Measurements from ENCODE around the gene PCBD1. TPM values are rescaled to one million over a fixed set of nuclear protein-coding genes. Genes with fewer than 3 reads are reported as not detected.
A peak's percentile ranks its signal among the peaks of the same experiment; 100 is the strongest.

The PCBD1 gene
- total RNA-seq, 2 experiments from 2014 or later = 4.7 to 4.8 TPM

DNA sequence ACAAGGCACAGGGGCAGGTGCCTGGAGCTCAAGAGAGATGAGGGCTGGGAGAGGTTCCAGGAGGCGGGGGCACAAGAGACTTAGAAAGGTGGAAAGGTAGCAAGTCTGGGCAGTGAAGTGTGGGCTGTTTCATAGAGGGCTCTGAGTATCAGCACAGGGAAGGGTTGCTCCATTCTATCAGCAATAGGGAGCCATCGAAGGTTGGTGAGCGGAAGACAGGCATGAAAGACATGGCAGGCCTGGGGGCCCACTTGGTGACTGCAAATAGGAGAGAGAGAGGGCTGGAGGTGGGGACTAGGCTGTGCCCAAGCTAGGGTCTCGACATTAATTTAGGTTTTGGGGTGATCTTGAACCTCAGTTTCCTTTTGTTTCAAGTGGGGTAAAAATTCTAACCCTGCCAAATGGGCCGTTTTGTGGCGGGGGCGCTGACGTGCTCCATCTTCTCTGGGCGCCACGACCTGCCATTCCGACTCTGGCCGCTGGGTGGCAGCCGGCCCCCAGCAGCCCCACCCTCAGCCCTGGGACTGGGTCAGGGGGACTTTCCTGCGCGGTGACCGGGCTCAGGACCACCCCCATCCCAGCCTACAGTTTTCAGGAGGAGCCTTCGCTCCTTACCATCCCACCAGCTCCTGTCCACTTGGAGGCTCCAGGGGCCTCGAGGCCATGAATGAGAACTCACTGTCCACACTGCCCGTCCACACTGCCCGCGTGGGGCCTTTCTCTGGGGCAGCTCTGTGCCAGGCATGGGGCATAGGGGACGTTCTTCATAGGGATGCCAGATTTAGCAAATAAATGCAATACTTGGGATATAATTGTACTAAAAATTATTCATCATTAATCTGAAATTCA is 37.2 kb upstream of the PCBD1 start:
- TF ChIP-seq, protein P1, sequence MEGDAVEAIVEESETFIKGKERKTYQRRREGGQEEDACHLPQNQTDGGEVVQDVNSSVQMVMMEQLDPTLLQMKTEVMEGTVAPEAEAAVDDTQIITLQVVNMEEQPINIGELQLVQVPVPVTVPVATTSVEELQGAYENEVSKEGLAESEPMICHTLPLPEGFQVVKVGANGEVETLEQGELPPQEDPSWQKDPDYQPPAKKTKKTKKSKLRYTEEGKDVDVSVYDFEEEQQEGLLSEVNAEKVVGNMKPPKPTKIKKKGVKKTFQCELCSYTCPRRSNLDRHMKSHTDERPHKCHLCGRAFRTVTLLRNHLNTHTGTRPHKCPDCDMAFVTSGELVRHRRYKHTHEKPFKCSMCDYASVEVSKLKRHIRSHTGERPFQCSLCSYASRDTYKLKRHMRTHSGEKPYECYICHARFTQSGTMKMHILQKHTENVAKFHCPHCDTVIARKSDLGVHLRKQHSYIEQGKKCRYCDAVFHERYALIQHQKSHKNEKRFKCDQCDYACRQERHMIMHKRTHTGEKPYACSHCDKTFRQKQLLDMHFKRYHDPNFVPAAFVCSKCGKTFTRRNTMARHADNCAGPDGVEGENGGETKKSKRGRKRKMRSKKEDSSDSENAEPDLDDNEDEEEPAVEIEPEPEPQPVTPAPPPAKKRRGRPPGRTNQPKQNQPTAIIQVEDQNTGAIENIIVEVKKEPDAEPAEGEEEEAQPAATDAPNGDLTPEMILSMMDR (IDR thresholded peaks at IDR 0.05) = peak; percentile 82
- ATAC-seq (ENCODE audit: poor library complexity) (peak; percentile 56), DNase-seq (peak; percentile 12 to 65 (median 37))
- Histone ChIP-seq H3K36me3 (ENCODE audit: insufficient read depth, low read length) (no peaks in the 10 kb centered on the region), H3K27ac (ENCODE audit: low read depth in 1 of 2, low read length in 2 of 2) (no peak overlapping the region), H3K4me3 (ENCODE audit: low read length) (no peak overlapping the region), H3K27me3 (ENCODE audit: control insufficient read depth in 1 of 2, insufficient read depth in 2 of 2, low read length in 2 of 2) (peaks cover 2 to 3% of the 10 kb centered on the region in 2 experiments), H3K9me3 (ENCODE audit: control insufficient read depth in 1 of 2, insufficient read depth in 1 of 2, low read length in 2 of 2) (no peaks in the 10 kb centered on the region), H3K4me1 (ENCODE audit: insufficient read depth, low read length) (peaks cover 6% of the 10 kb centered on the region)
- intact Hi-C loops (cut with DNase I, micrococcal nuclease) = loop anchor here in 1 of 2 experiments (10.0 kb wide), 1 partner anchor 359 kb away; no protein-coding TSS in a partner anchor
- H3K27ac Mint-ChIP-seq = no peak overlapping the region
- ChIA-PET POLR2A (no interaction called here), CTCF (no interaction called here)
- no peaks in the 10 kb centered on the region for H3K4me1 Mint-ChIP-seq (ENCODE audit: low read depth)
- no peaks in the 10 kb centered on the region for H3K9me3 Mint-ChIP-seq
- H3K36me3 Mint-ChIP-seq (ENCODE audit: low read depth) = no peaks in the 10 kb centered on the region
- H3K27me3 Mint-ChIP-seq = peaks cover 10% of the 10 kb centered on the region
- H3K4me3 Mint-ChIP-seq = no peak overlapping the region

DNA sequence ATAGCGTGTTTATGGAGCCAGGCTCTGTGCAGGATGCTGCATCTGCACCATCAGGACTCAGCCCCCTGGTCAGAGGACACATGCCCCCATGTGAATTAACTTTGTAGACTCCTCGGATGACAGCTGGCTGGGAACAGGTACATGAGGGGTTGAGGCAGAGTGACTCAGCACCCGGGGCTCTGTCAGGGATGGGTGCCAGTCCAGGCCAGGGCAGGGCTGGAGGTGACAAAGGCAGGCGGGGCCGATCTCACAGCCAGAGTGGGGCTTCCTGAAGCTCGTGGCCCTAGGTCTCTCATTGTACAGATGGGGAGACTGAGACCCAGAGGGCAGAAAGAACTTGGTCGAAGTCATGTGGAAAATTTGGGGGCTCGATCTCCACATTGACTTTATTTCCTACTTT is 35.3 kb upstream of the PCBD1 start:
- Mint-ChIP-seq H3K27ac (no peak overlapping the region), H3K9me3 (no peaks in the 10 kb centered on the region), H3K27me3 (peaks cover 10% of the 10 kb centered on the region), H3K4me1 (ENCODE audit: low read depth) (no peaks in the 10 kb centered on the region), H3K4me3 (no peak overlapping the region), H3K36me3 (ENCODE audit: low read depth) (no peaks in the 10 kb centered on the region)
- Histone ChIP-seq H3K4me1 (ENCODE audit: insufficient read depth, low read length) (peaks cover 6% of the 10 kb centered on the region), H3K9me3 (ENCODE audit: control insufficient read depth in 1 of 2, insufficient read depth in 1 of 2, low read length in 2 of 2) (no peaks in the 10 kb centered on the region), H3K27me3 (ENCODE audit: control insufficient read depth in 1 of 2, insufficient read depth in 2 of 2, low read length in 2 of 2) (peaks cover 3 to 4% of the 10 kb centered on the region in 2 experiments), H3K27ac (ENCODE audit: low read depth in 1 of 2, low read length in 2 of 2) (no peak overlapping the region), H3K36me3 (ENCODE audit: insufficient read depth, low read length) (no peaks in the 10 kb centered on the region), H3K4me3 (ENCODE audit: low read length) (no peak overlapping the region)
- TF ChIP-seq, protein P1 (IDR thresholded peaks at IDR 0.05) = no peak
- ChIA-PET POLR2A (no interaction called here), CTCF (no interaction called here)
- ATAC-seq (ENCODE audit: poor library complexity) (no peak), DNase-seq (no peak)
- intact Hi-C loops (cut with DNase I, micrococcal nuclease) = loop anchor here in 1 of 2 experiments (10.0 kb wide), 1 partner anchor 361 kb away; no protein-coding TSS in a partner anchor

DNA sequence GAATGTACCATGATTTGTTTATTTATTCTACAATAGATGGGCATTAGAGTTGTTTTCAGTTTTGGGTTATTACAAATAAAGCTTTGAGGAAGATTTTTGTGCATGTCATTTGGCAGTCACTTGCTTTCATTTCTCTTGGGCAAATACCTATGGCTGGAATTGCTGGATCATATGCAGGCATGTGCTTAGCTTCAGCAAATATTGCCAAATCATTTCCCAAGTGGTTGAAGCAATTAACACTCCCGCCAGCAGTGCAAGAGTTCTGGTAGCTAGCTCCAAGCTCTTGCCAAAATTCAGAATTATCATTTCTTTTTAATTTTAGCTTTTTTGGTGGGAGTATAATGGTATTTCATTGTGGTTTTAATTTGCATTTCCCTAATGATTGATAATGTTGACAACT is 32.9 kb upstream of the PCBD1 start:
- DNase-seq (no peak), ATAC-seq (ENCODE audit: poor library complexity) (no peak)
- POLR2A ChIA-PET = no interaction called here
- H3K9me3 Mint-ChIP-seq = no peaks in the 10 kb centered on the region
- intact Hi-C loops (cut with DNase I, micrococcal nuclease) = loop anchor here in 1 of 2 experiments (10.0 kb wide), 1 partner anchor 364 kb away; no protein-coding TSS in a partner anchor
- H3K27ac Mint-ChIP-seq = no peak overlapping the region
- Histone ChIP-seq H3K36me3 (ENCODE audit: insufficient read depth, low read length) (no peaks in the 10 kb centered on the region), H3K27ac (ENCODE audit: low read depth in 1 of 2, low read length in 2 of 2) (no peak overlapping the region), H3K4me3 (ENCODE audit: low read length) (no peak overlapping the region), H3K27me3 (ENCODE audit: control insufficient read depth in 1 of 2, insufficient read depth in 2 of 2, low read length in 2 of 2) (peaks cover 3 to 6% of the 10 kb centered on the region in 2 experiments), H3K9me3 (ENCODE audit: control insufficient read depth in 1 of 2, insufficient read depth in 1 of 2, low read length in 2 of 2) (no peaks in the 10 kb centered on the region), H3K4me1 (ENCODE audit: insufficient read depth, low read length) (peaks cover 6% of the 10 kb centered on the region)
- no peaks in the 10 kb centered on the region for H3K4me1 Mint-ChIP-seq (ENCODE audit: low read depth)
- no peak overlapping the region for H3K4me3 Mint-ChIP-seq
- TF ChIP-seq, protein P1 (IDR thresholded peaks at IDR 0.05) = no peak
- CTCF ChIA-PET = no interaction called here
- peaks cover 10% of the 10 kb centered on the region for H3K27me3 Mint-ChIP-seq
- H3K36me3 Mint-ChIP-seq (ENCODE audit: low read depth) = no peaks in the 10 kb centered on the region

Data from CD4-positive, alpha-beta T cell (primary cell).